K562 (cell line): ENCODE measurements around the gene SCN4A. TPM values are rescaled to one million over a fixed set of nuclear protein-coding genes. Genes with fewer than 3 reads are reported as not detected.
A peak's percentile ranks its signal among the peaks of the same experiment; 100 is the strongest.

ENCODE experiments used
- ATAC-seq: fragments of 200-7000 bp; cut with Tn5 transposase; 3 replicates; pipeline ENCODE4 v1.9.1; 2020; ENCODE audit warnings: moderate library complexity
- BruUV-seq: library from RNA; stranded (reverse); fragments of 400-500 nt; replicated peaks from 2 replicates; lab custom pipeline; 2021; lab: Mats Ljungman, UMichigan
- CTCF ChIA-PET: fragments of 300-600 bp; formaldehyde crosslinking; extraction: SDS; loops from one replicate; lab custom pipeline; 2021; ENCODE audit warnings: low intra/inter-chr PET ratio; lab: Yijun Ruan, JAX
- POLR2A ChIA-PET: fragments of 300-600, 350-650 bp; sonication (Branson Sonifier 250); formaldehyde crosslinking; extraction: SDS; loops from one replicate; lab custom pipeline; 2021; ENCODE audit warnings: antibody characterized with exemption, inconsistent platforms; lab: Yijun Ruan, JAX
- DNase-seq, 4 experiments: peaks; one replicate each; pipeline versions ENCODE4 v3.0.0 to v3.0.0-alpha.2; 2011 to 2018; ENCODE audit warnings: low spot score in 3 of 4, mixed read lengths in 3 of 4; ENCODE audit errors: extremely low read depth in 1 of 4
- FAIRE-seq: peaks from 2 replicates; lab custom pipeline; 2011; peaks lifted over from hg19 to GRCh38; lab: Jason Lieb, UNC
- H2AFZ ChIP-seq: 2 replicates; pipeline ENCODE4 v1.6.0; 2011; ENCODE audit warnings: low read depth, low read length, control low read depth, inconsistent platforms
- H3K27ac ChIP-seq: fragments of 200-600 bp; 3 replicates; pipeline ENCODE4 v1.8.0; 2011; ENCODE audit warnings: low read depth, mild to moderate bottlenecking, control low read depth, inconsistent platforms, low read length, moderate library complexity, mixed read lengths; ENCODE audit errors: extremely low read depth
- H3K27me3 ChIP-seq, 2 experiments: fragments of 300-600 bp in 1 of 2; 2 replicates in 1 of 2; 3 replicates in 1 of 2; pipeline versions ENCODE4 v1.6.0 to v1.8.0; 2011; ENCODE audit warnings: inconsistent platforms in 2 of 2, low read length in 2 of 2, mild to moderate bottlenecking in 1 of 2, mixed read lengths in 1 of 2, moderate library complexity in 1 of 2; ENCODE audit not compliant: control insufficient read depth in 2 of 2, insufficient read depth in 2 of 2
- H3K36me3 ChIP-seq: fragments of 300-600 bp; 3 replicates; pipeline ENCODE4 v1.8.0; 2011; ENCODE audit warnings: mild to moderate bottlenecking, low read length, inconsistent platforms; ENCODE audit not compliant: control insufficient read depth, insufficient read depth
- H3K4me1 ChIP-seq, 2 experiments: fragments of 200-600 bp in 1 of 2; replicated peaks in 1 of 2; 2 replicates in 1 of 2; 3 replicates in 1 of 2; pipeline versions ENCODE4 v1.5.1 to v1.8.0; 2011; ENCODE audit warnings: inconsistent platforms in 2 of 2, low read length in 2 of 2, mild to moderate bottlenecking in 1 of 2, mixed read lengths in 1 of 2, moderate library complexity in 1 of 2; ENCODE audit not compliant: control insufficient read depth in 2 of 2, insufficient read depth in 2 of 2
- H3K4me2 ChIP-seq: 2 replicates; pipeline ENCODE4 v1.6.1; 2011; ENCODE audit warnings: low read length, control low read depth, inconsistent platforms, mixed read lengths; ENCODE audit not compliant: insufficient read depth
- H3K4me3 ChIP-seq: fragments of 200-600 bp; sonication (generic), shearing (Covaris generic); 2 replicates; pipeline ENCODE4 v1.5.1; 2016; ENCODE audit warnings: control low read depth, inconsistent platforms
- H3K79me2 ChIP-seq: fragments of 200-600 bp; 3 replicates; pipeline ENCODE4 v1.8.0; 2011; ENCODE audit warnings: low read length, inconsistent platforms; ENCODE audit not compliant: control insufficient read depth, insufficient read depth
- H3K9ac ChIP-seq, 2 experiments: 2 replicates each; pipeline versions ENCODE4 v1.6.0 to v1.6.1; 2011; ENCODE audit warnings: low read depth in 2 of 2, low read length in 2 of 2, control low read depth in 1 of 2, inconsistent platforms in 1 of 2, mild to moderate bottlenecking in 1 of 2, mixed read lengths in 1 of 2; ENCODE audit not compliant: insufficient read depth in 1 of 2
- H3K9me1 ChIP-seq: one replicate; pipeline ENCODE4 v1.6.0; 2011; ENCODE audit warnings: inconsistent platforms, mild to moderate bottlenecking, low read length, moderate library complexity; ENCODE audit not compliant: control insufficient read depth, insufficient read depth
- H3K9me3 ChIP-seq: replicated peaks from 2 replicates; pipeline ENCODE4 v1.5.1; 2011; ENCODE audit warnings: low read depth, low read length, inconsistent platforms; ENCODE audit not compliant: control insufficient read depth, insufficient read depth
- H4K20me1 ChIP-seq: replicated peaks from 2 replicates; pipeline ENCODE4 v1.6.1; 2011; ENCODE audit warnings: low read length, inconsistent platforms, mixed read lengths; ENCODE audit not compliant: control insufficient read depth, insufficient read depth
- PHF20 ChIP-seq: fragments of 450-650 bp; IDR thresholded peaks from 2 replicates; pipeline ENCODE4 v1.6.1; 2018; ENCODE audit not compliant: partially characterized antibody
- SMARCA5 ChIP-seq: fragments of 450-650 bp; IDR thresholded peaks from 2 replicates; pipeline ENCODE4 v1.6.1; 2016
- ZNF280A ChIP-seq: fragments of 450-650 bp; IDR thresholded peaks from 2 replicates; pipeline ENCODE4 v1.6.1; 2018; ENCODE audit warnings: mild to moderate bottlenecking, low read depth; ENCODE audit not compliant: partially characterized antibody
- WGBS: fragments of 100-300 bp; shearing (Covaris generic); methylation state at CpG from one replicate; pipeline ENCODE4 v1.1.6; 2016; ENCODE audit warnings: low coverage, mixed read lengths; ENCODE audit not compliant: insufficient coverage; ENCODE audit errors: missing lambda C conversion rate; 5-methylcytosine and 5-hydroxymethylcytosine counted together
- in situ Hi-C: fragments of 300-500 bp; cut with MboI; formaldehyde crosslinking; loops from 4 replicates; pipeline ENCODE4 v1.15.0; 2018; ENCODE audit warnings: inconsistent platforms, mixed read lengths
- intact Hi-C: fragments of 100-400 bp; cut with micrococcal nuclease; formaldehyde crosslinking; loops from 2 replicates; pipeline ENCODE4 v1.14.2; 2022
- polyA plus RNA-seq, 8 experiments: library from polyadenylated mRNA; depleted of rRNA in 4 of 8; stranded (reverse) in 5 of 8; unstranded in 3 of 8; fragments of >200 nt; fragmentation: Nextera tagmentation in 2 of 8; fragmentation: Illumina TruSeq in 1 of 8; extraction: Ambion mirVana in 2 of 8; extraction: Trizol in 1 of 8; gene quantifications; 2 replicates each; pipeline versions ENCODE4 v1.2.1 to v1.2.3, GENCODE V29; 2011 to 2014; ENCODE audit warnings: inconsistent platforms in 1 of 8, missing spikeins in 1 of 8
- total RNA-seq, 7 experiments: library from RNA; depleted of rRNA in 6 of 7; stranded (reverse); fragments of >200 nt in 6 of 7; fragmentation: Illumina TruSeq in 2 of 7; extraction: Trizol in 2 of 7; gene quantifications; 2 replicates each; pipeline versions ENCODE4 v1.2.1 to v1.2.3, GENCODE V29; 2011 to 2021; ENCODE audit warnings: low replicate concordance in 1 of 7

SCN4A gene
- total and polyA plus RNA-seq, 9 of the 15 experiments (the other 6 are each of a cell fraction or from before 2014, with no cell fraction given) = 0.29 to 2.6 (median 1.4) TPM

GRCh38 chr17:64004218-64004770 lies 31.6 kb upstream of the SCN4A start:
- in situ Hi-C loops (no loop called here), intact Hi-C loops (no loop called here)
- no peaks in the 10 kb centered on the region for H4K20me1 ChIP-seq
- WGBS = 88% methylated on average over 7 of the region's 7 CpGs
- H3K27me3 ChIP-seq = no peaks in the 10 kb centered on the region
- FAIRE-seq (no peak), DNase-seq (peak in 1 of 4 experiments; percentile 4), ATAC-seq (no peak)
- peaks cover 22% of the 10 kb centered on the region for H3K79me2 ChIP-seq
- no TSS peak for BruUV-seq
- H3K36me3 ChIP-seq = peaks cover 31% of the 10 kb centered on the region
- CTCF ChIA-PET = no interaction called here
- no peaks in the 10 kb centered on the region for H3K9me3 ChIP-seq
- H3K27ac ChIP-seq = no peak overlapping the region
- no peak overlapping the region for H3K4me3 ChIP-seq
- 0 out of 4 replicates have a peak overlapping the region, but pooled peaks of 1 of the 2 experiments have one; percentile 1 for H3K9ac ChIP-seq
- TF ChIP-seq ZNF280A = no peak
- no peak for TF ChIP-seq PHF20
- no peak for TF ChIP-seq SMARCA5
- H3K4me2 ChIP-seq = no peak overlapping the region
- no peaks in the 10 kb centered on the region for H3K9me1 ChIP-seq
- H2AFZ ChIP-seq = no peak overlapping the region
- POLR2A ChIA-PET = interaction anchor here (0.6 to 3.6 kb wide), 3 partner anchors 20 to 227 kb away, joined by 3 to 24 read pairs (median 3); no protein-coding TSS in a partner anchor
- peaks cover 19 to 71% of the 10 kb centered on the region in 2 experiments for H3K4me1 ChIP-seq
